Colonic mucosa (tissue), 4 donors: ENCODE data around the gene ABHD11. TPM values are rescaled to one million over a fixed set of nuclear protein-coding genes. Genes with fewer than 3 reads are reported as not detected.

Experiments used
- DNase-seq: peaks from one replicate; pipeline ENCODE4 v3.0.0-alpha.2; 2020
- H3K27ac ChIP-seq: fragments of 200-600 bp; one replicate; pipeline ENCODE4 v1.8.0; 2021
- H3K27me3 ChIP-seq: fragments of 200-600 bp; one replicate; pipeline ENCODE4 v1.8.0; 2021
- H3K36me3 ChIP-seq: fragments of 200-600 bp; one replicate; pipeline ENCODE4 v1.8.0; 2021
- H3K4me1 ChIP-seq: fragments of 200-600 bp; one replicate; pipeline ENCODE4 v1.8.0; 2021; ENCODE audit warnings: mild to moderate bottlenecking
- H3K4me3 ChIP-seq: fragments of 200-600 bp; one replicate; pipeline ENCODE4 v1.8.0; 2021
- H3K9ac ChIP-seq, 2 donors: one replicate each; pipeline ENCODE4 v1.7.0; 2013; ENCODE audit warnings: control low read depth in 2 of 2, low read depth in 2 of 2, low read length in 2 of 2
- H3K9me3 ChIP-seq: fragments of 200-600 bp; one replicate; pipeline ENCODE4 v1.8.0; 2021
- CTCF ChIP-seq: fragments of 200-600 bp; IDR thresholded peaks from one replicate; pipeline ENCODE4 v1.8.0; 2022; ENCODE audit warnings: antibody characterized with exemption, mild to moderate bottlenecking
- intact Hi-C: fragments of 100-400 bp; cut with DNase I; formaldehyde crosslinking; loops from one replicate; pipeline ENCODE4 v1.14.1; 2022
- microRNA-seq: library from miRNA; unstranded; fragments of <30 nt; microRNA quantifications from one replicate; pipeline ENCODE4, GENCODE V29; 2019
- total RNA-seq, 2 donors: library from RNA; stranded (reverse); fragmentation: NEBNext Ultra II Directional in 1 of 2; extraction: Animal tissue kit (Norgen Biotek cat#: 25700) in 1 of 2; gene quantifications; one replicate each; pipeline ENCODE4 v1.2.1, GENCODE V29; 2021
- donor health status: healthy.
- donor health status: DM: no; HTN: no; CAD: no.
- donor health status: DM: no; HTN: no; CAD: no.

ABHD11 gene
- total RNA-seq, 2 donors from 2014 or later: 109 to 123 TPM

GRCh38 chr7:73690646-73691045 lies 48.0 kb downstream of the ABHD11 start:
- Histone ChIP-seq H3K27me3 (no peaks in the 10 kb centered on the region), H3K36me3 (peaks cover 4% of the 10 kb centered on the region), H3K27ac (no peak overlapping the region), H3K4me3 (no peak overlapping the region), H3K9me3 (no peaks in the 10 kb centered on the region), H3K4me1 (no peaks in the 10 kb centered on the region), H3K9ac (no peak overlapping the region)
- TF ChIP-seq CTCF: no peak
- DNase-seq: no peak
- intact Hi-C loops: no loop called here

GRCh38 chr7:73688288-73688687 lies 50.3 kb downstream of the ABHD11 start:
- H3K27me3 ChIP-seq: no peaks in the 10 kb centered on the region
- H3K9ac ChIP-seq: no peak overlapping the region
- no peak overlapping the region for H3K4me3 ChIP-seq
- peaks cover 4% of the 10 kb centered on the region for H3K36me3 ChIP-seq
- no peaks in the 10 kb centered on the region for H3K4me1 ChIP-seq
- DNase-seq: no peak
- no peak overlapping the region for H3K27ac ChIP-seq
- H3K9me3 ChIP-seq: no peaks in the 10 kb centered on the region
- no peak for TF ChIP-seq CTCF
- intact Hi-C loops: no loop called here

Small RNA genes lying within 50 kb of the gene (microRNA-seq; reads per million reads assigned to microRNA genes)
- gene MIR4284: not detected

Other genes starting within 250 kb of the ABHD11 start
- gene BAZ1B, start 216.5 kb downstream of the ABHD11 start, total RNA-seq: 10 to 100 TPM; 43.9 to 58.4 TPM
- gene BCL7B, start 181.1 kb downstream of the ABHD11 start, total RNA-seq: 10 to 100 TPM; 53.8 to 56.8 TPM
- 10 to 100 TPM; 36.5 to 50.2 TPM for gene TBL2, start 160.2 kb downstream of the ABHD11 start, total RNA-seq
- gene MLXIPL, start 114.3 kb downstream of the ABHD11 start, total RNA-seq: 10 to 100 TPM in 1 of 2 donors, 1 to 10 TPM in 1; 9.5 to 15.7 TPM
- 1 to 10 TPM in 1 of 2 donors, under 1 TPM in 1; 0.62 to 2.0 TPM for gene VPS37D, start 71.0 kb downstream of the ABHD11 start, total RNA-seq
- gene DNAJC30, start 55.3 kb downstream of the ABHD11 start, total RNA-seq: 10 to 100 TPM in 1 of 2 donors, 1 to 10 TPM in 1; 9.7 to 15.1 TPM
- gene BUD23, start 55.2 kb downstream of the ABHD11 start, total RNA-seq: 10 to 100 TPM; 46.4 to 79.5 TPM
- gene STX1A, start 19.1 kb downstream of the ABHD11 start, total RNA-seq: 1 to 10 TPM; 7.0 to 7.2 TPM
- 100 to 1,000 TPM; 599 to 634 TPM for gene CLDN3, start 31.5 kb upstream of the ABHD11 start, total RNA-seq
- gene CLDN4, start 92.2 kb upstream of the ABHD11 start, total RNA-seq: 100 to 1,000 TPM; 568 to 932 TPM
- 1 to 10 TPM; 4.0 to 7.4 TPM for gene METTL27, start 103.7 kb upstream of the ABHD11 start, total RNA-seq
- gene TMEM270, start 122.4 kb upstream of the ABHD11 start, total RNA-seq: not detected